IMR-90 (cell line): ENCODE measurements around the gene GOLGA6L2. TPM values are rescaled to one million over a fixed set of nuclear protein-coding genes. Genes with fewer than 3 reads are reported as not detected.

Experiments
- ATAC-seq: fragments of 200-7000 bp; cut with Tn5 transposase; 2 replicates; pipeline ENCODE4 v1.9.1; 2020; ENCODE audit warnings: low read depth, mild to moderate bottlenecking, moderate library complexity
- BruUV-seq: library from RNA; stranded (reverse); fragments of 400-500 nt; replicated peaks from 2 replicates; lab custom pipeline; 2021; lab: Mats Ljungman, UMichigan
- CTCF ChIA-PET: fragments of 300-600 bp; formaldehyde crosslinking; extraction: SDS; loops from one replicate; lab custom pipeline; 2021; ENCODE audit warnings: antibody characterized with exemption; lab: Yijun Ruan, JAX
- POLR2A ChIA-PET: fragments of 300-600 bp; sonication (Branson Sonifier 250); formaldehyde crosslinking; loops from one replicate; lab custom pipeline; 2022; ENCODE audit warnings: antibody characterized with exemption; ENCODE audit not compliant: unreplicated experiment; lab: Charles Lee
- DNase-seq: peaks from one replicate; pipeline ENCODE4 v3.0.0; 2013
- H2AFZ ChIP-seq: replicated peaks from 2 replicates; pipeline ENCODE3; 2013; ENCODE audit warnings: low read length, mild to moderate bottlenecking; ENCODE audit not compliant: poor library complexity
- H2AK5ac ChIP-seq: 2 replicates; pipeline ENCODE4 v1.6.1; 2013; ENCODE audit warnings: low read depth, low read length, inconsistent platforms
- H2AK9ac ChIP-seq: replicated peaks from 2 replicates; pipeline ENCODE3; 2013; ENCODE audit warnings: mild to moderate bottlenecking, low read depth, low read length, moderate library complexity; ENCODE audit not compliant: poor library complexity
- H2BK120ac ChIP-seq: 2 replicates; pipeline ENCODE4 v1.6.1; 2013; ENCODE audit warnings: low read depth, low read length, inconsistent platforms
- H2BK15ac ChIP-seq: 3 replicates; pipeline ENCODE4 v1.6.1; 2013; ENCODE audit warnings: low read depth, low read length, inconsistent platforms
- H2BK20ac ChIP-seq: 2 replicates; pipeline ENCODE4 v1.6.1; 2013; ENCODE audit warnings: low read depth, mild to moderate bottlenecking, inconsistent platforms, low read length, moderate library complexity
- H2BK5ac ChIP-seq: 2 replicates; pipeline ENCODE4 v1.6.1; 2013; ENCODE audit warnings: mild to moderate bottlenecking, low read depth, low read length, inconsistent platforms; ENCODE audit not compliant: poor library complexity, severe bottlenecking
- H3K14ac ChIP-seq: replicated peaks from 2 replicates; pipeline ENCODE4 v1.6.1; 2013; ENCODE audit warnings: low read depth, low read length, inconsistent platforms
- H3K18ac ChIP-seq: 2 replicates; pipeline ENCODE4 v1.6.1; 2013; ENCODE audit warnings: low read depth, low read length, control low read depth
- H3K23ac ChIP-seq: 2 replicates; pipeline ENCODE4 v1.6.1; 2013; ENCODE audit warnings: low read depth, low read length, inconsistent platforms
- H3K27ac ChIP-seq: 2 replicates; pipeline ENCODE4 v1.5.1; 2013; ENCODE audit warnings: mild to moderate bottlenecking, control low read depth, low read length; ENCODE audit not compliant: insufficient read depth
- H3K27me3 ChIP-seq: 2 replicates; pipeline ENCODE4 v1.6.1; 2013; ENCODE audit warnings: low read length; ENCODE audit not compliant: control insufficient read depth, insufficient read depth
- H3K36me3 ChIP-seq: 2 replicates; pipeline ENCODE4 v1.6.1; 2013; ENCODE audit warnings: low read length, mixed read lengths; ENCODE audit not compliant: control insufficient read depth, insufficient read depth
- H3K4ac ChIP-seq: 2 replicates; pipeline ENCODE4 v1.6.1; 2013; ENCODE audit warnings: low read depth, low read length, inconsistent platforms
- H3K4me1 ChIP-seq: 2 replicates; pipeline ENCODE4 v1.6.1; 2013; ENCODE audit warnings: low read length, mixed read lengths; ENCODE audit not compliant: control insufficient read depth, insufficient read depth
- H3K4me2 ChIP-seq: 2 replicates; pipeline ENCODE4 v1.6.1; 2013; ENCODE audit warnings: low read depth, mild to moderate bottlenecking, control low read depth, low read length, moderate library complexity
- H3K4me3 ChIP-seq: 2 replicates; pipeline ENCODE4 v1.5.1; 2013; ENCODE audit warnings: low read depth, mild to moderate bottlenecking, control low read depth, low read length, moderate library complexity; ENCODE audit not compliant: insufficient read depth
- H3K56ac ChIP-seq: 2 replicates; pipeline ENCODE4 v1.6.1; 2013; ENCODE audit warnings: low read length, inconsistent platforms; ENCODE audit not compliant: insufficient read depth; ENCODE audit errors: extremely low read depth
- H3K79me1 ChIP-seq, 2 experiments: 2 replicates each; pipeline ENCODE4 v1.6.1; 2013; ENCODE audit warnings: low read length in 2 of 2, inconsistent platforms in 1 of 2, low read depth in 1 of 2
- H3K9ac ChIP-seq: 2 replicates; pipeline ENCODE4 v1.6.1; 2013; ENCODE audit warnings: low read depth, low read length, control low read depth
- H3K9me1 ChIP-seq: 2 replicates; pipeline ENCODE4 v1.6.1; 2013; ENCODE audit warnings: low read length, inconsistent platforms; ENCODE audit not compliant: insufficient read depth
- H3K9me3 ChIP-seq: 2 replicates; pipeline ENCODE4 v1.6.1; 2013; ENCODE audit warnings: low read length; ENCODE audit not compliant: control insufficient read depth, insufficient read depth
- H4K20me1 ChIP-seq: 2 replicates; pipeline ENCODE4 v1.6.1; 2013; ENCODE audit warnings: low read length, inconsistent platforms; ENCODE audit not compliant: insufficient read depth
- H4K5ac ChIP-seq: 2 replicates; pipeline ENCODE4 v1.6.1; 2013; ENCODE audit warnings: mild to moderate bottlenecking, low read depth, low read length, control low read depth
- H4K8ac ChIP-seq, 2 experiments: 2 replicates each; pipeline ENCODE4 v1.6.1; 2013; ENCODE audit warnings: low read depth in 2 of 2, low read length in 2 of 2, control low read depth in 1 of 2, inconsistent platforms in 1 of 2
- H4K91ac ChIP-seq: 2 replicates; pipeline ENCODE4 v1.6.1; 2013; ENCODE audit warnings: low read depth, low read length, inconsistent platforms; ENCODE audit not compliant: insufficient read depth
- BHLHE40 ChIP-seq: fragments of 150-350 bp; IDR thresholded peaks from 2 replicates; pipeline ENCODE4 v1.6.1; 2016; ENCODE audit warnings: mild to moderate bottlenecking, low read depth, low read length
- CTCF ChIP-seq: conservative IDR thresholded peaks from 2 replicates; pipeline ENCODE4 v1.5.1; 2012; ENCODE audit warnings: mild to moderate bottlenecking, low read depth, low read length, improper control_type of control experiment
- ELK1 ChIP-seq: fragments of 150-350 bp; IDR thresholded peaks from 2 replicates; pipeline ENCODE4 v1.6.1; 2016; ENCODE audit warnings: low read depth, mild to moderate bottlenecking, low read length, moderate library complexity, borderline replicate concordance
- FOS ChIP-seq: fragments of 150-350 bp; IDR thresholded peaks from 2 replicates; pipeline ENCODE4 v1.6.1; 2016; ENCODE audit warnings: low read depth, low read length
- MAFK ChIP-seq: IDR thresholded peaks from 2 replicates; pipeline ENCODE4 v1.6.1; 2012; ENCODE audit warnings: low read depth, low read length, improper control_type of control experiment
- MAZ ChIP-seq: IDR thresholded peaks from 2 replicates; pipeline ENCODE4 v1.6.1; 2012; ENCODE audit warnings: low read depth, mild to moderate bottlenecking, low read length, improper control_type of control experiment, moderate library complexity, borderline replicate concordance
- MXI1 ChIP-seq: IDR thresholded peaks from 2 replicates; pipeline ENCODE4 v1.6.1; 2012; ENCODE audit warnings: low read depth, mild to moderate bottlenecking, low read length, moderate library complexity, borderline replicate concordance
- POLR2A ChIP-seq: IDR thresholded peaks from 2 replicates; pipeline ENCODE4 v1.6.1; 2012; ENCODE audit warnings: mild to moderate bottlenecking, low read depth, low read length
- RAD21 ChIP-seq: IDR thresholded peaks from 2 replicates; pipeline ENCODE4 v1.6.1; 2012; ENCODE audit warnings: low read length, improper control_type of control experiment
- RCOR1 ChIP-seq: IDR thresholded peaks from 2 replicates; pipeline ENCODE4 v1.6.1; 2012; ENCODE audit warnings: mild to moderate bottlenecking, low read length, improper control_type of control experiment; ENCODE audit not compliant: insufficient replicate concordance
- RFX5 ChIP-seq: IDR thresholded peaks from 2 replicates; pipeline ENCODE4 v1.8.0; 2012; ENCODE audit warnings: low read depth, mild to moderate bottlenecking, low read length, moderate library complexity
- WGBS, 2 experiments: methylation state at CpG; one replicate each; pipeline versions ENCODE4 v1.1.5 to v1.1.7; 2013; ENCODE audit warnings: missing lambda C conversion rate in 2 of 2; ENCODE audit not compliant: insufficient read length in 1 of 2; ENCODE audit errors: extremely low coverage in 2 of 2; 5-methylcytosine and 5-hydroxymethylcytosine counted together
- dilution Hi-C: fragments of 300-500 bp; cut with HindIII; formaldehyde crosslinking; loops from one replicate; pipeline ENCODE4 v1.14.3; 2018; ENCODE audit warnings: low sequenced_read_pairs; ENCODE audit not compliant: unreplicated experiment
- in situ Hi-C: fragments of 300-500 bp; cut with MboI; formaldehyde crosslinking; loops from 3 replicates; pipeline ENCODE4 v1.14.3; 2019; ENCODE audit warnings: low sequenced_read_pairs, inconsistent platforms, mixed read lengths
- intact Hi-C: fragments of 100-400 bp; cut with micrococcal nuclease; formaldehyde crosslinking; loops from 2 replicates; pipeline ENCODE4 v1.10.0; 2022
- polyA plus RNA-seq, 3 experiments: library from polyadenylated mRNA; depleted of rRNA; stranded (reverse); fragments of >200 nt; gene quantifications; 2 replicates each; pipeline ENCODE4 v1.2.3, GENCODE V29; 2012; ENCODE audit warnings: low replicate concordance in 1 of 3
- total RNA-seq: library from RNA; depleted of rRNA; stranded (reverse); fragments of >200 nt; gene quantifications from 2 replicates; pipeline ENCODE4 v1.2.3, GENCODE V29; 2012

Gene GOLGA6L2
- total and polyA plus RNA-seq, 2 of the 4 experiments (the other 2 are of a cell fraction): not detected

GRCh38 chr15:23422099-23422945 lies 24.7 kb downstream of the GOLGA6L2 start:
- H3K4me1 ChIP-seq: no peaks in the 10 kb centered on the region
- H3K27ac ChIP-seq: no peak overlapping the region
- no peak overlapping the region for H3K18ac ChIP-seq
- no peak overlapping the region for H3K4me2 ChIP-seq
- no peak overlapping the region for H2BK20ac ChIP-seq
- intact Hi-C loops (no loop called here), in situ Hi-C loops (no loop called here), dilution Hi-C loops (no loop called here)
- peaks cover 12% of the 10 kb centered on the region; the same call in 1 of the 2 replicates for H3K9me3 ChIP-seq
- H3K27me3 ChIP-seq: no peaks in the 10 kb centered on the region
- H3K14ac ChIP-seq: no peak overlapping the region
- no peak overlapping the region for H3K56ac ChIP-seq
- BruUV-seq: no TSS peak
- H3K9ac ChIP-seq: no peak overlapping the region
- H2AK9ac ChIP-seq: no peak overlapping the region
- no peak overlapping the region for H4K8ac ChIP-seq
- H3K23ac ChIP-seq: no peak overlapping the region
- no peak overlapping the region for H3K4ac ChIP-seq
- TF ChIP-seq RAD21 (no peak), ELK1 (no peak), FOS (no peak), RFX5 (no peak), MAZ (no peak), RCOR1 (no peak), MXI1 (no peak), POLR2A (no peak), BHLHE40 (no peak), CTCF (no peak), MAFK (no peak)
- ChIA-PET CTCF (no interaction called here), POLR2A (no interaction called here)
- WGBS, 2 experiments: 60% methylated on average over 7 of the region's 18 CpGs; no CpG with 5 or more reads in 1 of the 2 experiments
- no peaks in the 10 kb centered on the region for H3K36me3 ChIP-seq
- H2BK120ac ChIP-seq: no peak overlapping the region
- H3K79me1 ChIP-seq: no peaks in the 10 kb centered on the region
- no peak overlapping the region for H2BK5ac ChIP-seq
- ATAC-seq (no peak), DNase-seq (no peak)
- H3K4me3 ChIP-seq: no peak overlapping the region
- no peaks in the 10 kb centered on the region for H4K20me1 ChIP-seq
- H4K5ac ChIP-seq: no peak overlapping the region
- H2BK15ac ChIP-seq: no peak overlapping the region
- no peak overlapping the region for H2AFZ ChIP-seq
- H3K9me1 ChIP-seq: no peaks in the 10 kb centered on the region
- H2AK5ac ChIP-seq: no peak overlapping the region
- H4K91ac ChIP-seq: no peak overlapping the region
